ENCODE measurements around the gene TTYH3. TPM values are rescaled to one million over a fixed set of nuclear protein-coding genes. Genes with fewer than 3 reads are reported as not detected.

Gene TTYH3
- total RNA-seq, 1 donor, result 22.4 TPM

DNA sequence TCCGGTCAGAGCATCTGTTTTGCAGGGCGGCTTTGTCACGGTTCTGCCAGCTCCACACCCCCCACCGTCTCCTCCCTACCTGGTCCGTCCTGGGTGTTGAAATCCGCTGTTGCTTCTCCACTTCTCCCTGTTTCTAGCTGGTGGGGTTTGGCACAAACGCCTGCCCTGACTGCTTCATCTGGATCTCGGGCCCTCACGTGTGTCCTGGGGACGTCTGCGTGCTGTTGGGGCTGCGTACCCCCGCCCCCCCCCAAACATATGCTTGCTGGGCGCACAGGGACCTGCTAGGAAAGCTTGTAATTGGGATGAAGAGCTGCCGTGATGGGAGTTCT, 67.5 kb downstream of the TTYH3 start:
- H3K4me3 ChIP-seq (ENCODE audit: low read length), result no peak overlapping the region
- H3K27me3 ChIP-seq (ENCODE audit: insufficient read depth, low read length), result no peaks in the 10 kb centered on the region
- H3K9me3 ChIP-seq (ENCODE audit: low read depth, low read length), result no peaks in the 10 kb centered on the region
- H3K4me1 ChIP-seq (ENCODE audit: insufficient read depth, low read length), result peaks cover 22% of the 10 kb centered on the region

DNA sequence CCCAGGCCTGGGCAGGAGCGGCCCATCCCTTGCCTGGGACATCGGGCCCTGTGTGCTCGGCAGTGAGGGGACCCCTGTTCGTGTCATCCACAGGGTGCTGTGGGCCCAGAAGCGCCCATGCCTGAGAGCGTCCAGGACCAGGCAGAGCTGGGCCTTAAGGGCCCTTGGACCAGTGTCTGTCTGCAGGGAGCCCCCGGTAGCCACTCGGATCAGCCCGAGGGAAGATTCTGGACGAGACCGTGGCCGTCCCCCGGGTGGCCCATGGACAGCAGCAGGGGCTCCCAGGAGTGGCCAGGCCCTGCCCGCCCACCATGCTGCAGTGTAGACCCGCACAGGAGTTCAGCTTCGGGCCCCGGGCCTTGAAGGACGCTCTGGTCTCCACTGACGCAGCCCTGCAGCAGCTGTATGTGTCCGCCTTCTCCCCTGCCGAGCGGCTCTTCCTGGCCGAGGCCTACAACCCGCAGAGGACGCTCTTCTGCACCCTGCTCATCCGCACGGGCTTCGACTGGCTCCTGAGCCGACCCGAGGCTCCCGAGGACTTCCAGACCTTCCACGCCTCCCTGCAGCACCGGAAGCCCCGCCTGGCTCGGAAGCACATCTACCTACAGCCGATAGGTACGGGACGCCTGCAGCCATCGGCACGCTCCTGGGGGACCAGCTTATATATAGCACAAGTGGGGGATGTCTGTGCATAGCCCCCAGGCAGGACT, 68.5 kb downstream of the TTYH3 start:
- Histone ChIP-seq H3K4me1 (ENCODE audit: insufficient read depth, low read length) (peaks cover 21% of the 10 kb centered on the region), H3K4me3 (ENCODE audit: low read length) (no peak overlapping the region), H3K27me3 (ENCODE audit: insufficient read depth, low read length) (no peaks in the 10 kb centered on the region), H3K9me3 (ENCODE audit: low read depth, low read length) (no peaks in the 10 kb centered on the region)

DNA sequence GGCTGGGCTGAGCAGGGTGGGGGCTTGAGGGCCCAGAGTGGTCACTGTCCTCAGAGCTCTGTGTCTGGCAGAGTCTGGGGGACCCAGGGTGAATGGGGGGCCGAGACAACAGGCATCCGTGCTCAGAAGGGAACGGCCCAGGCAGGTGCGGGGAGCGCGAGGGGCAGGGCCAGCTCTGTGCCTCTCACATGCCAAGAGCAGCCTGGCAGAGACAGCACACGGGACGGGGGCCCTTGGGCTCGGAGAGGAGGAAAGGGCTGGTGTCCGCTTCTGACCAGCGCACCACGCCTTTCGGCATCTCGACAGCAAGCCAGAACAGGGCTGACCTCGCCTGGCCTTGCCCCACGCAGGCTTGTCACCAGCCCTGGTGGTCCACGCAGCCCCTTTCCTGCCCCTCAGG, 69.6 kb downstream of the TTYH3 start:
- H3K4me1 ChIP-seq (ENCODE audit: insufficient read depth, low read length), result peaks cover 21% of the 10 kb centered on the region
- H3K27me3 ChIP-seq (ENCODE audit: insufficient read depth, low read length), result no peaks in the 10 kb centered on the region
- no peak overlapping the region for H3K4me3 ChIP-seq (ENCODE audit: low read length)
- H3K9me3 ChIP-seq (ENCODE audit: low read depth, low read length), result no peaks in the 10 kb centered on the region

DNA sequence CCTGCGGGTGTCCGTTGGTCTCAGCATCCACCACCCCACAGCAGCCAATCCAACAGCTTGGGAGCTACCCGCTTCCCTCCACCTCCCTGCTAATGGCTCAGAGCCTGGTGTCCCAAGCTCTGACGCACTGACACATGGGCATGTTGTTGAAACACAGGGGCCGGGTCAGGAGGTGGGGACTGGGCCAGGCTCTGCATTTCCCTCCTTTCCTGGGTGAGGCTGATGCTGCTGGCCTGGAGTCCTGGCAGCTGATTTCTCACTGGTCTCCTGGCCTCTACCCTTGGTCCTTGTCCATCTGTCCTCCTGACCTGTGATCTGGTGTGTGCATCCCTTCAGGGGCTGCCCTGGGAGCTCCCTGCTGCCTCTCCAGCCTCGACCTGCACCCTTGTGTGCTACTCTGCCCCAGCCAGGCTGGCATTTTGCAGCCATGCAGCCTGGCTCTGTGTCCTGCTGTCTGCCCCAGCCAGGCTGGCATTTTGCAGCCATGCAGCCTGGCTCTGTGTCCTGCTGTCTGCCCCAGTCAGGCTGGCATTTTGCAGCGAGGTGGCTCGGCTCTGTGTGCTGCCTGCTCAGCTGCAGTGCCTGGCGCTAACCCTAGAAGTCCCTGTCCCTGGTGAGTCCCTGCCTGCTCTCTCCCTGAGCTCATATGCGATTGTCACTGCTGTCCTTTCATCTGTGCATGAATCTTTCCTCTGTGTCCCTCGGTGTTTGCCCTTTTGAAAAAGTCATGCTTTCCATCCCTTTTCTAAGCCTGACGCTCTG, 70.2 kb downstream of the TTYH3 start:
- Histone ChIP-seq H3K4me1 (ENCODE audit: insufficient read depth, low read length) (peaks cover 17% of the 10 kb centered on the region), H3K4me3 (ENCODE audit: low read length) (no peak overlapping the region), H3K9me3 (ENCODE audit: low read depth, low read length) (no peaks in the 10 kb centered on the region), H3K27me3 (ENCODE audit: insufficient read depth, low read length) (no peaks in the 10 kb centered on the region)

GRCh38 chr7:2702594-2702957, 70.8 kb downstream of the TTYH3 start:
- H3K4me3 ChIP-seq (ENCODE audit: low read length), result no peak overlapping the region
- H3K9me3 ChIP-seq (ENCODE audit: low read depth, low read length), result no peaks in the 10 kb centered on the region
- peaks cover 17% of the 10 kb centered on the region for H3K4me1 ChIP-seq (ENCODE audit: insufficient read depth, low read length)
- H3K27me3 ChIP-seq (ENCODE audit: insufficient read depth, low read length), result no peaks in the 10 kb centered on the region

GRCh38 chr7:2705371-2706096, 73.7 kb downstream of the TTYH3 start:
- Histone ChIP-seq H3K4me1 (ENCODE audit: insufficient read depth, low read length) (peaks cover 16% of the 10 kb centered on the region), H3K27me3 (ENCODE audit: insufficient read depth, low read length) (no peaks in the 10 kb centered on the region), H3K4me3 (ENCODE audit: low read length) (no peak overlapping the region), H3K9me3 (ENCODE audit: low read depth, low read length) (no peaks in the 10 kb centered on the region)

GRCh38 chr7:2706685-2707126, 74.9 kb downstream of the TTYH3 start:
- Histone ChIP-seq H3K4me3 (ENCODE audit: low read length) (no peak overlapping the region), H3K27me3 (ENCODE audit: insufficient read depth, low read length) (no peaks in the 10 kb centered on the region), H3K9me3 (ENCODE audit: low read depth, low read length) (no peaks in the 10 kb centered on the region), H3K4me1 (ENCODE audit: insufficient read depth, low read length) (peaks cover 28% of the 10 kb centered on the region)

DNA sequence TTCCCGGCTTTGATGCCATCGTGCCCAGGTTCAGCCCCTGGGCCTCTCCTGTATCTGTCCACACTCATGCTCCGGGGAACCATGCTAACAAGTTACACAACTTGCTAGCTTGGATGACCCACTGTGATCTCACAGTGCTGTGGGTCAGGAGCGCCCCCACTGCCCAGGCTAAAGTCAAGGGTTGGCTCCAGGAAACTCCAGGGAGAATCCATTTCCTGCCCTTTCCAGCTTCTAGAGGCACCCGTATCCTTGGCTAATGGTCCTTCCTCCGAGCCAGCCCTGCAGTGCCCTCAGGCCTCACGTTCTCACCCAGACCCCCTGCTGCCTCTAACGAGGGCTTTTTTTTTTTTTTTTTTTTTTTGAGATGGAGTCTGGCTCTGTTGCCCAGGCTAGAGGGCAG, 75.7 kb downstream of the TTYH3 start:
- peaks cover 32% of the 10 kb centered on the region for H3K4me1 ChIP-seq (ENCODE audit: insufficient read depth, low read length)
- no peaks in the 10 kb centered on the region for H3K27me3 ChIP-seq (ENCODE audit: insufficient read depth, low read length)
- no peaks in the 10 kb centered on the region for H3K9me3 ChIP-seq (ENCODE audit: low read depth, low read length)
- H3K4me3 ChIP-seq (ENCODE audit: low read length), result no peak overlapping the region

- peaks cover 33% of the 10 kb centered on the region for H3K4me1 ChIP-seq (ENCODE audit: insufficient read depth, low read length)
- H3K4me3 ChIP-seq (ENCODE audit: low read length), result no peak overlapping the region
- no peaks in the 10 kb centered on the region for H3K27me3 ChIP-seq (ENCODE audit: insufficient read depth, low read length)
- H3K9me3 ChIP-seq (ENCODE audit: low read depth, low read length), result no peaks in the 10 kb centered on the region
Observed at GRCh38 chr7:2708041-2708440, 76.3 kb downstream of the TTYH3 start.

GRCh38 chr7:2708547-2709310, 76.9 kb downstream of the TTYH3 start:
- Histone ChIP-seq H3K4me3 (ENCODE audit: low read length) (no peak overlapping the region), H3K9me3 (ENCODE audit: low read depth, low read length) (no peaks in the 10 kb centered on the region), H3K4me1 (ENCODE audit: insufficient read depth, low read length) (peaks cover 36% of the 10 kb centered on the region), H3K27me3 (ENCODE audit: insufficient read depth, low read length) (no peaks in the 10 kb centered on the region)

- Histone ChIP-seq H3K4me1 (ENCODE audit: insufficient read depth, low read length) (peaks cover 38% of the 10 kb centered on the region), H3K9me3 (ENCODE audit: low read depth, low read length) (no peaks in the 10 kb centered on the region), H3K27me3 (ENCODE audit: insufficient read depth, low read length) (no peaks in the 10 kb centered on the region), H3K4me3 (ENCODE audit: low read length) (no peak overlapping the region)
Observed at GRCh38 chr7:2709553-2710285, 77.9 kb downstream of the TTYH3 start.

DNA sequence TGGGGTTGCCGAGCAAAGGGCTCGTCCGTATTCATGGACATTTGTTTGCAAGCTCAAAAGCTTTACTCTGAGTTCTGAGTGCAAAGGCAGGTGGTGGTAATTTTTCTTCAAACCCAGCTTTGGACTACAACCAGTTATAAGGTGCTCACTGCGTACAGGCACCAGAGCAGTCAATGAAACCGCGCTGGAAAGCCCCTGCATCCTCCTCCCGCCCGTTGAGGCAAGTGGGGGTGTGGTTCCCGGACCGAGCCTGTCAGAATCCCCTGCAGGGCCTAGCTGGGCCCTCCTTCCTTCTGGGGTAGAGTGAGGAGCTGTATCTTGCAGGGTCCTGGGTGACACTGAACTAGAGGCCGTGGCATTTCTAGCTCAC, 78.5 kb downstream of the TTYH3 start:
- peaks cover 43% of the 10 kb centered on the region for H3K4me1 ChIP-seq (ENCODE audit: insufficient read depth, low read length)
- H3K4me3 ChIP-seq (ENCODE audit: low read length), result no peak overlapping the region
- H3K27me3 ChIP-seq (ENCODE audit: insufficient read depth, low read length), result no peaks in the 10 kb centered on the region

DNA sequence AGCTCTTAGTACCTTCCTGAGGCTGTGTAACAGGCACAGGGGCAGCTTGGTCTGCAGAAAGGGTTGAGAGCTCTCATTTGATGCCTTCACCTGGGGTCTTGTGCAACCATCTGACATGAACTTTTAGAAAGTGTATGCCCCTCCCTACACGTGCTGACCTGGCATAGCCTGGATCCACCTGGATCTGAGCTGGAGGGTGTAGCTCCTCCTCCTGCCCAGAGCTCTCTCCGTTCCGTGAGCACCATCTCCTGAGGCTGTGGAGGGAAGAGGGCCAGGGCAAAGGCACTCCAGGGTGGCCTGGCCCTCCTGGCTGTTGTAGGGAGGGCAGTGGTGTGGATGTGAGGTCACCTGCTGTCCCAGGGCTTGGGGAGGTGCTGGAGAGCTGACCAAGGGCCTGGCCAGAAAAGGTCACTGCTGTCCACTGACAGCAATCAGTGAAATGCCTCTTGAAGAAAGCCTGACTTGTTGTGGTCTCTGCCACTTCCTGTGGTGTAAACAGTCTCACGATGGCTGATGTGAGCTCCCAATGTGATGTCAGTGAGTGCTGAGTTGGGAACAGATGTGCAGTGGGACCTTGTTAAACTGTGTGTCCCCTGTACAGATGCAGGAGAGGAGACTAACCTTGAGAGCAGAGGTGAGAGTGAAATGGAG, 79.2 kb downstream of the TTYH3 start:
- Histone ChIP-seq H3K4me1 (ENCODE audit: insufficient read depth, low read length) (peaks cover 51% of the 10 kb centered on the region), H3K27me3 (ENCODE audit: insufficient read depth, low read length) (no peaks in the 10 kb centered on the region), H3K4me3 (ENCODE audit: low read length) (no peak overlapping the region), H3K9me3 (ENCODE audit: low read depth, low read length) (no peaks in the 10 kb centered on the region)

More for the DNA sequence above, 78.5 kb downstream of the TTYH3 start:
- no peaks in the 10 kb centered on the region for H3K9me3 ChIP-seq (ENCODE audit: low read depth, low read length)

All from mononuclear cell (primary cell).